Activated T-cell treated with anti-CD3 and anti-CD28 coated beads, Interleukin-2, amount 50 U/mL, for 4 hours (primary cell): Measurements from ENCODE around the gene SMIM38. TPM values are rescaled to one million over a fixed set of nuclear protein-coding genes. Genes with fewer than 3 reads are reported as not detected.

ENCODE experiments used
- ATAC-seq, 2 donors: fragments of 200-7000 bp; cut with Tn5 transposase; one replicate each; pipeline ENCODE4 v1.10.0; 2021
- DNase-seq: peaks from one replicate; pipeline ENCODE4 v3.0.0-alpha.2; 2020
- H3K27me3 Mint-ChIP-seq: one replicate; pipeline ENCODE4 v1.8.0; 2021; ENCODE audit warnings: low read depth, mixed read lengths
- H3K36me3 Mint-ChIP-seq: one replicate; pipeline ENCODE4 v1.8.0; 2022; ENCODE audit warnings: mixed read lengths; ENCODE audit not compliant: insufficient read depth
- H3K4me1 Mint-ChIP-seq: one replicate; pipeline ENCODE4 v1.8.0; 2021; ENCODE audit warnings: low read depth, mixed read lengths
- H3K4me3 Mint-ChIP-seq: one replicate; pipeline ENCODE4 v1.8.0; 2021; ENCODE audit warnings: mild to moderate bottlenecking, moderate library complexity, mixed read lengths
- H3K9me3 Mint-ChIP-seq: one replicate; pipeline ENCODE4 v1.8.0; 2021; ENCODE audit warnings: mixed read lengths
- total RNA-seq, 3 donors: library from RNA; stranded (reverse); gene quantifications; one replicate each; pipeline ENCODE4 v1.2.1, GENCODE V29; 2021

Gene SMIM38
- total RNA-seq, 3 donors from 2014 or later, result 0.10 to 0.18 (median 0.16) TPM

DNA sequence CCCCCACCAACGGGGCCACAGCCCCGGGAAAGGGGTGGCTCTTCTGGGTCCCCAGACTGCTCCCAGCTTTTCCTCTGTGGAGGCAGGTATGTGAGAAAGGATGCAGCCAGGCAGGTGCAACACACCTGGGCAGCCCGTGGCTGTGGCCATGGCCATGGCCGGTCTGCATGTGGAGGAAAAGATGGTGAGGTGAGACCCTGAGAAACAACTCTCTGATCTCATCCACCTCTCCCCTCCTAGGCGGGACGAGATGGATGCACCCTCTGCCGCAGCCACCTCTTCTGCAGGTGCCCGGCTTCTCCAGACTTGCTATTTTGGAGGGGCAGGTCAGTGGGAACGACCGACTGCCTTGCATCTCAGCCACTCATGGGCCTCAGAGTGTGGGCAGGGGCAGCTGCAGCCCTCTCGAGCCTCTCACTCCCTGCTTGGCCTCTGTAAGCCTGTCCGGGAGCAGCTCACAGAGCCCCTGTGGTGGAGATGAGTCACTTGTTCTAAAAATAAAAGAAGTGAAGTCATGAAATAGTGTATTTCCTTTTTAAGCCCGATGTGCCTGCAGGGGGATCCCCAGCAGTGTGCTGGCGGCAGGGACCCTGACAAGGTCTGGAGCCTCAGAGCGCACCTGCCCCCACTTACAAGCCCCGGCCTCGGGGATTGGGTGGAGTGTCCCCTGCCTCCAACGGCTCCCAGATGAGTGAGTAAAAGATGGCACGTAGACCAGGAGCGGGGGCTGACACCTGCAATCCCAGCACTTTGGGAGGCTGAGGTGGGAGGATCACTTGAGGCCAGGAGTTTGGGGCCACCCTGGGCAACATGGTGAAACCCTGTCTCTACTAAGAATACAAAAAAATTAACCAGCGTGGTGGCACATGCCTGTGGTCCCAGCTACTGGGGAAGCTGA lies 10.7 kb downstream of the SMIM38 start:
- H3K36me3 Mint-ChIP-seq, result no peaks in the 10 kb centered on the region
- peak; percentile 25 for DNase-seq
- no peak overlapping the region for H3K4me3 Mint-ChIP-seq

DNA sequence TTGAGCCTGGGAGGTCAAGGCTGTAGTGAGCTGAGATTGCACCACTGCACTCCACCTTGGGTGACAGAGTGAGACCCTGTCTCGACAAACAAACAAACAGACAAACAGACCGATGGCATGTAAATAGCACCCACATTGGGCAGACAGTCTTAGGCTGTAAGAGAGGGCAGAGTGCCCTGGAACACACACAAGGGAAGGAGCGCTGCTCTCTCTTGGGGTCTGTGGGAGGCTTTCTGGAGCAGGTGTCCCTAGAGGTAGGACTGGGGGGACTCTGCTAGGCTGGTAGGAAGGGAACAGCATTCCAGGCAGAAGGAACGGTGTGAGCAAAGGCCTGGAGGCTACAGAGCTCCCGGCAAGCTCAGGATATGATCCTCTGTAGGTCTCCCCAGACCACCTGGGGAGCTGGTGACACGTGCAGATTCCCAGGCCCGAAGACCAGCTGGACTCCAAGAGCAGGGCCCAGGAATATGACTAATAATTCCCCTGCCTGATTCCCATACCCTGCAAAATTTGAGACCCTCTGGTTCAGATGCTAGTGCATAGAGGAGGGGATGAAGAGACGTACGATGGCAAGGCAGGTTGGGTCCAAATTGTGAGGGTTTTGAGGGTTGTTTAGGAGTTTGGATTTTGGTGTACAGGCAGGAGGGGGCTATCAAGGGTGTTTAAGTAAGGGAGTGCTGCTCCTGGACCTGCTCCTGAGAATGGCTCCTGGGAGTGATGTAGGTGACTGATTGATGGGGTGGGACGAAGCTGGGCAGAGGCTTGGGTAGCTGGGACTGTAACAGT lies 11.6 kb downstream of the SMIM38 start:
- peaks cover 6% of the 10 kb centered on the region for H3K9me3 Mint-ChIP-seq
- DNase-seq (no peak), ATAC-seq (peak in 1 of 2 donors; percentile 4)
- peaks cover 12% of the 10 kb centered on the region for H3K4me1 Mint-ChIP-seq
- H3K36me3 Mint-ChIP-seq, result no peaks in the 10 kb centered on the region
- no peak overlapping the region for H3K4me3 Mint-ChIP-seq
- peaks cover 3% of the 10 kb centered on the region for H3K27me3 Mint-ChIP-seq

More for the DNA sequence above, 10.7 kb downstream of the SMIM38 start:
- Mint-ChIP-seq H3K27me3 (peaks cover 3% of the 10 kb centered on the region), H3K4me1 (peaks cover 10% of the 10 kb centered on the region), H3K9me3 (peaks cover 6% of the 10 kb centered on the region)
- ATAC-seq, result peak; percentile 97 to 99

DNA sequence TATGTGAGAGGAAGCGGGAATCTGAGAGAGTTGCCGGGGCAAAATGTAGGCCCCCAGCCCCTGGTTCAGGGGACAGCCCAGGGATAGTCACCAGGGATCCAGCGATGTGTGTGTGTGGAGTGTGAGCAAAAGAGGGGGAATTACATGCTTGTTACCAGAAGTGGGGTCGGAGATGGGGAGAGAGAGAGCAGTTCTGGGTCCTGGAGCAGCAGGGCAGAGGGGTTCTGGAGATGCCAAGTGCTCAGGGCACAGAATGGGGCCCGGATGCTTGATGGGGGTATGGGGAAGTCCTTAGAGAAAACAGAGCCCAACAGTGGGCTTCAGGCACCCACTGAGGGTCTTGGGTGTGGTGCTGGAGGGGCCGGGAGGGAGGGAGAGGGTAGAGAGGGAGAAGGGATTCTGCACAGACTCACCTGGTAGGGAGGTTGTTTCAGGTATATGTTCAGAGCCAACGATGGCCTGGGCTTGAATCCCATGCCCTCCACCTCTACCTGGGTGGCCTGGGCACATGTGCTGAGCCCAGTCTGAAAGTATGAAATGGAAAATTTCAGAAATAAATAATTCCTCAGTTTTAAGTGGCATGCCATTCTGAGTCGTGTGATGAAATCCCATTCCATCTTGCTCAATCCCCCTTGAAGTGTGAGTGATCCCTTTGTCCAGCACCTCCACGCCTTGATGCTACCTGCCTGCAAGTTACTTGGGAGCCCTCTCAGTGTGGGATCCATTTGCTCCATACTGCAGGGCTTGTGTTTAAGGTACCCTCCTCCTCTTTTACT lies 12.4 kb downstream of the SMIM38 start:
- Mint-ChIP-seq H3K4me3 (no peak overlapping the region), H3K9me3 (peaks cover 6% of the 10 kb centered on the region), H3K27me3 (peaks cover 3% of the 10 kb centered on the region), H3K4me1 (peaks cover 12% of the 10 kb centered on the region), H3K36me3 (no peaks in the 10 kb centered on the region)
- DNase-seq (no peak), ATAC-seq (no peak)

DNA sequence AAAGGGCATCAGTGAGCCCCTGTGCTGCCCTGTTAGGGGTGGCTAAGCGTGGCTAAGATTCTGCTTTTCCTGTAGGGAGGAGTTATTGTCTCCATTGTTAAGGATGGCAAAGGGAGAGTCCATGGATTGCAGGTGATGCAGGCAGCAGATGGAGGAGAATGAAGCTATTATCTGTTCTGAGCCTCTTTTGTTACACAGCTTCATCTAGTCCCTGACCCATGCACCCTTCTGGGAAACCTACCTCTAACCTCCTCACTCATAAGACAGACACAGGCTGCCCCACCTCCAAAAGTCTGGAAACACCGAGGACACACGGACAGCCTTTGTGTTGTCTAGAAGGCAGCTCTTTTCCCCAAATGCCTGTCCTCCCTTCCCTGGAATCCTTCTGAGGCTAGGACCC lies 13.7 kb downstream of the SMIM38 start:
- Mint-ChIP-seq H3K4me3 (no peak overlapping the region), H3K27me3 (peaks cover 3% of the 10 kb centered on the region), H3K4me1 (peaks cover 15% of the 10 kb centered on the region), H3K9me3 (peaks cover 4% of the 10 kb centered on the region), H3K36me3 (no peaks in the 10 kb centered on the region)
- no peak for ATAC-seq
- no peak for DNase-seq

DNA sequence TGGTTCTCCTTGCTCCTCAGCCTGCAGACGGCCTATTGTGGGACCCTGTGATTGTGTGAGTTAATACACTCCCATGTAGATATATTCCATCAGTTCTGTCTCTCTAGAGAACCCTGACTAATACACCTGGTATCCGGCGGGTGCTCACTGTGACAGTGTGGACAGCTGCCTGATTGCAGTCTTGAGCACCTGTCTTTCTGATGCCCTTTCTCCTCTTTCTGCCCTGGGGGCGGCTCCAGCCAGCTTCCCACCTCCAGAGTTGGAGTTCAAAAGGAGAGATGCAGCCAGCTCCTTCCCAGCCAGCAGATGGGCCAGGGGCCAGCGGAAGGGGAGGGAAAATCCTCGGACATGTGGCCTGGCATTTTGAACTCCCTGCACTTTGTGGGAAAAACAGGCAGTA lies 15.0 kb downstream of the SMIM38 start:
- Mint-ChIP-seq H3K9me3 (peaks cover 6% of the 10 kb centered on the region), H3K36me3 (no peaks in the 10 kb centered on the region), H3K4me1 (peaks cover 15% of the 10 kb centered on the region), H3K27me3 (peaks cover 3% of the 10 kb centered on the region), H3K4me3 (no peak overlapping the region)
- DNase-seq, result no peak
- no peak for ATAC-seq

DNA sequence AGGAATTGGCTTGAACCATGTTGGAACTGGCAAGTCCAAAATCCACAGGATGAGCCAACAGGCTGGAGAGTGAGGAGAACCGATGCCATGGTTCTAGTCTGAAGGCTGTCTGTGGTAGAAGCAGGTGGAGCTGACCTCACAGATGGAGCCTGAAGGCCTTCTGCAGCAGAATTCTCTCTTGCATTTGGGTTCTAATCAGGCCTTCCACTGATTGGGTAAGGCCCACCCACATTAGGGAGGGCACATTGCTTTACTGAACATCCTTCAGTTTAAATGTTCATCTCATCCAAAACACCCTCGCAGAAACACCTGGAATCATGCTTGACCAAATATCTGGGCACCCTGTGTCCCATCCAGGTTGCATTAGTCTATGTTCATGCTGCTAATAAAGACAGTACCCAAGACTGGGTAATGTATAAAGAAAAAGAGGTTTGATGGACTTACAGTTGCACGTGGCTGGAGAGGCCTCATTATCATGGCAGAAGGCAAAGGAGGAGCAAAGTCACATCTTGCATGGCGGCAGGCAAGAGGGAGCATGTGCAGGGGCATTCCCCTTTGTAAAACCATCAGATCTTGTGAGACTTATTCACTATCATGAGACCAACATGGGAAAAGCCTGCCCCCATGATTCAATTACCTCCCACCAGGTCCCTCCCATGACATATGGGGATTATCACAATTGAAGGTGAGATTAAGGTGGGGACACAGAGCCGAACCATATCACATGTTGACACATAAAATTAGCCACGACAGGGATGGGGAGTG lies 15.9 kb downstream of the SMIM38 start:
- peaks cover 10% of the 10 kb centered on the region for H3K9me3 Mint-ChIP-seq
- no peak for ATAC-seq
- peaks cover 10% of the 10 kb centered on the region for H3K4me1 Mint-ChIP-seq
- no peaks in the 10 kb centered on the region for H3K36me3 Mint-ChIP-seq
- no peak overlapping the region for H3K4me3 Mint-ChIP-seq
- no peak for DNase-seq
- peaks cover 3% of the 10 kb centered on the region for H3K27me3 Mint-ChIP-seq

DNA sequence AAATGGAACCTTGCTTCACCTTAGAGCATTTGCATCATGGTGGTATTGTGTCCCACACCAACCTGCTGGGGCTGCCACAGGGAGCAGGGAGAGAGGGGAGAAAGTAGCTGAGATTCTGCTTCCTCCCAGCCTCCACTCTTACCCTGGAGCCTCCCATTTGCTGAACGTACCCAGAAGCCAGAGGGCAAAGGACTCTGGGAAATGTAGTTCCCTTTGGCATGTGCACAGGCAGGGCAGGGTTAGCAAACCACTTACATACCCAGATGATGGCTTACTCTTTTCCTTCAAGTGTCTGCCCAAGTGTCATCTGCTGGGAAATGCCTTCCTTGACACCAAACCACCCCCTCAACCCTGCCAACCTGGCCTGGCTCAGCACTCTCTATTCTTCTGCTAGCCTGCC lies 16.9 kb downstream of the SMIM38 start:
- peaks cover 10% of the 10 kb centered on the region for H3K9me3 Mint-ChIP-seq
- no peaks in the 10 kb centered on the region for H3K36me3 Mint-ChIP-seq
- ATAC-seq (no peak), DNase-seq (no peak)
- no peak overlapping the region for H3K4me3 Mint-ChIP-seq
- peaks cover 5% of the 10 kb centered on the region for H3K4me1 Mint-ChIP-seq
- H3K27me3 Mint-ChIP-seq, result no peaks in the 10 kb centered on the region

DNA sequence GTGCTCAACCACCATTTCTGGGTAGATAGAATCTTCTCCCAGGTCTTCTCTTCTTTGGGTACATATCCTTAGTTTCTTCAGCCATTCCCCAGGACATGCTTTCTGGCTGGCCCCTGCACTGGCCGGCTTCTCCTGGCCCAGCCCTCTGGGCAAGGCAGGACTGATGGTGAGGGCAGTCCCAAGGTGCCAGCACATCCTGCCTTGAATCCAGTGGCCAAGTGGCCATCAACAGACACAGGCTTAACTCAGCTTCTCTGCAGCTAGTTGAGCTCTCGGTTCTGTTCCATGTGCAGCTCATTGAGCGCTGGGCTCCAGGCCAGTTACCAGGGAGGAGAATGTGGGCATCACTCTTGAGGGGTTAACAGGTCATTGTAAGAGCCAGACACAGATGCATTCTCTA lies 17.6 kb downstream of the SMIM38 start:
- Mint-ChIP-seq H3K4me3 (no peak overlapping the region), H3K4me1 (peaks cover 5% of the 10 kb centered on the region), H3K27me3 (no peaks in the 10 kb centered on the region), H3K9me3 (peaks cover 10% of the 10 kb centered on the region), H3K36me3 (no peaks in the 10 kb centered on the region)
- DNase-seq, result no peak
- ATAC-seq, result no peak

DNA sequence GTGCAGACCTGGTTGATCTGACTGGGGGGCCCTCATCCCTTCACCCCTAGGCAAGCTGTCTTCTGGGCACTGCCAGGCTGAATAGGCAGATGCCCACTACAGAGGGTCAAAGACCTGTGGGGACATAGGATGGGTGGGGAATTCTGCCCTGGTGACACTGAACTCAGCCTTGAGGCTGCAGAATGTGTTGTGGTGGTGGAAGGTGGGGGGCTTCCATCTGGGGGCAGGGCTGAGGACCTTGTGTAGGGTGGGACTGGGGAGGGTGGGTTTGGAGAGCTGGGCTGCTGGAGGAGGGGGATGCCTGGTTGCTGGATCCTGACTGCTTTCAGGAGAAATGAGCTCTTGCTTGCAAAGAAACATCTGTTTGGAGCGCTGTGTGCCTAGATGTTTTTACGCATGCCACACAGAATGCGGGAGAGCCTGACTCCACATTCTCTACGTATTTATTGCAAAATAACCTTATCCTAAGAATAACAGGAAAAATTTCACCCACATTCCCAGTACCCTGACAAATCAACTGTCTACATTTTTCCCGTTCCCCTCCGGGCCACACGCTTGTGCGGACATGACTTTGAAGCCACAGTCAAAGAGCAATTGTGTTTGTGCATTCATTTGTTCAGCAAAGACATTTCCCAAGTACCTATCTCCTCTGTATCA lies 18.3 kb downstream of the SMIM38 start:
- ATAC-seq, result no peak
- no peaks in the 10 kb centered on the region for H3K36me3 Mint-ChIP-seq
- H3K27me3 Mint-ChIP-seq, result no peaks in the 10 kb centered on the region
- H3K9me3 Mint-ChIP-seq, result peaks cover 10% of the 10 kb centered on the region
- no peak for DNase-seq
- H3K4me3 Mint-ChIP-seq, result no peak overlapping the region
- H3K4me1 Mint-ChIP-seq, result peaks cover 5% of the 10 kb centered on the region

DNA sequence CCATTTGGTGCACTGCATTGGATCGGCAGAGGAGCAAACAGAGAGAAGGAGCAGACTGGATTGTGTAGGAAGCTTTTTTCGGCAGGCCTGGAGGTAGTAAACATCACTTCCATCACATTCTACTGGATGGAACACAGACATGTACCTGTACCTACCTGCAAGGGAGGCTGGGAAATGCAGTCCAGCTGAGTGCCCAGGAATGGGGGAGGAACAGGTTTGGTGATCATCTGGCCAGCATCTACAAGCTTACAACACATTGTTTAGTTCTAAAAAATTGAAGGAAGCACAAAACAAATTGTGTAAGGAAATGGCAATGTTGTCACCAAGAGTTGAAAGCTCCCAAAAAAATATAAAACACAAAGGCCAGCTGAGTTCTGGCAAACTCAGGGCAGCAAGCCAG lies 19.1 kb downstream of the SMIM38 start:
- no peaks in the 10 kb centered on the region for H3K36me3 Mint-ChIP-seq
- DNase-seq, result no peak
- H3K27me3 Mint-ChIP-seq, result peaks cover 2% of the 10 kb centered on the region
- peaks cover 10% of the 10 kb centered on the region for H3K9me3 Mint-ChIP-seq
- no peak for ATAC-seq
- H3K4me1 Mint-ChIP-seq, result peaks cover 5% of the 10 kb centered on the region
- no peak overlapping the region for H3K4me3 Mint-ChIP-seq

DNA sequence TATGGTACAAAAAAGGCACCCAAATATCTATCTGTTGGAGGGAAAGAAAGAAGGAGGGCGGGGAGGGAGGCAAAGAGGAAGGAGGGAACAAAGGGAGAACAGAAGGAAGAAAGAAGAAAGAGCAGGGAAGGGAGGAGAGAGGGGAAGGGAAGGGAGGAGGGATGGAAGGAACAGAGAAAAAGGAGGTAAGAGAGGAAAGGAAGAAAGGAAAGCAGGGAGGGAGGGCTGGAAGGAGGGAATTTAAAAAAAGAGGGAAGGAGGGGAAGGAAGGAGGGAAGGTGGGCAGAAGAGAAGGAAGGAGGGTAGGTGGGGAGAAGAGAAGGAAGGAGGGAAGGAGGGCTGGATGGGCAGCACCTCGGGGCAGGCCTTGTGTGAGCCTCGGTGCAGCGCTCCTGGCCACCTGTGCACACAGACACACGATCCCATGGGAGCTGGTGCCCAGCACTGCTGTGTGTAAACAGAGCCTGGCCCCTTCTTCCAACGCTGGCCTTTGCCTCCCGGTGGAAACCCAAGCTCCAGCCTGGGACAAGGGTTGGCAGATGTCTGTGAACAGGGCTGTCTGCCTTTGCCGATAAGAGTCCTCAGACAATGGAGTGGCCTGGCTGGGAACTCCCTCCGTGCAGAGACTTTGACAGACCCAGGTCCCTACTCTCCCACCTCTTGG lies 23.2 kb downstream of the SMIM38 start:
- peaks cover 2% of the 10 kb centered on the region for H3K4me1 Mint-ChIP-seq
- no peak overlapping the region for H3K4me3 Mint-ChIP-seq
- ATAC-seq, result no peak
- no peak for DNase-seq
- H3K36me3 Mint-ChIP-seq, result no peaks in the 10 kb centered on the region
- H3K9me3 Mint-ChIP-seq, result peaks cover 10% of the 10 kb centered on the region
- H3K27me3 Mint-ChIP-seq, result peaks cover 2% of the 10 kb centered on the region

DNA sequence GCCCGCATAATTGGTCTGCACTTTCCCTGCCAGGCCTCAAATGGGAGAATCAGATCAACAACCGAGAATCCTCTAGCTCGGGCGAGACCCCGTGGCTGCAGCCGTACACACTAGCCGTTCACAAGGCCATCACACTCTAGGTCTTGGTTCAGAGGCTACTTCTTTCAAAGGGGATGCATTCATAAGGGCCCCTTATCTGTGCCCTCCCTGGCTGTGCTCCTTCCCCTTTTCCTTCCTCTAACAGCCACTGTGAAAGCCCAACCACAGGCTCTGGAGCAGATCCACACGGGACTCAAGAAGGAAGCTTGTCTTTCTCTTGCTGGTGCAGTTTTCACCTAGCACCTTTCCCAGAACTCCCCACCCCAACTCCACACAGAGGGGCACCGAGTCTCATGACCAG lies 24.5 kb downstream of the SMIM38 start:
- ATAC-seq, result no peak
- H3K36me3 Mint-ChIP-seq, result no peaks in the 10 kb centered on the region
- H3K9me3 Mint-ChIP-seq, result peaks cover 4% of the 10 kb centered on the region
- DNase-seq, result no peak
- H3K4me1 Mint-ChIP-seq, result peaks cover 2% of the 10 kb centered on the region
- peaks cover 2% of the 10 kb centered on the region for H3K27me3 Mint-ChIP-seq
- H3K4me3 Mint-ChIP-seq, result no peak overlapping the region

DNA sequence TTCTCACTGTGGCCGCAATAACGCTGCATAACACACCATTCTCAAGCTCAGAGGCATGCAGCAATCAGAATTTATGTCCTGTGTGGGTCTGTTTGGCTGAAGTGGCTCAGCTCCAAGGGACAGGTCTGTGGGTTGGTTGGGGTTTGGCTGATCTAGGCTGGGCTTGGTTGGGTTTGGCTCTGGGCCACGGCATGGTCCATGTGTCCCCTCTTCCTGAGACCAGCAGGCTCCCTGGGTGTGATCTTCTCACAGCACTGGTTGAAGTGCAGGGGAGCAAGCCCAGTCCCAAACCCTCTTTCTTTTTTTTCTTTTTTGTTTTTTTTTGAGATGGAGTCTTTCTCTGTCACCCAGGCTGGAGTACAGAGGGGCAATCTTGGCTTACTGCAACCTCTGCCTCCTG lies 25.0 kb downstream of the SMIM38 start:
- no peak for DNase-seq

More for the DNA sequence above, 25.0 kb downstream of the SMIM38 start:
- Mint-ChIP-seq H3K9me3 (peaks cover 3% of the 10 kb centered on the region), H3K36me3 (no peaks in the 10 kb centered on the region), H3K4me3 (no peak overlapping the region), H3K4me1 (peaks cover 2% of the 10 kb centered on the region), H3K27me3 (peaks cover 2% of the 10 kb centered on the region)
- ATAC-seq, result no peak
